ENCODE data around the gene ECE2. TPM values are rescaled to one million over a fixed set of nuclear protein-coding genes. Genes with fewer than 3 reads are reported as not detected.
"Not testable (repeated sequence)": the region's sequence is repeated elsewhere in the genome, so short reads cannot be mapped to it uniquely, and the experiment has no call there.

The ECE2 gene
- total and polyA plus RNA-seq, 5 experiments from 2014 or later, result not detected

DNA sequence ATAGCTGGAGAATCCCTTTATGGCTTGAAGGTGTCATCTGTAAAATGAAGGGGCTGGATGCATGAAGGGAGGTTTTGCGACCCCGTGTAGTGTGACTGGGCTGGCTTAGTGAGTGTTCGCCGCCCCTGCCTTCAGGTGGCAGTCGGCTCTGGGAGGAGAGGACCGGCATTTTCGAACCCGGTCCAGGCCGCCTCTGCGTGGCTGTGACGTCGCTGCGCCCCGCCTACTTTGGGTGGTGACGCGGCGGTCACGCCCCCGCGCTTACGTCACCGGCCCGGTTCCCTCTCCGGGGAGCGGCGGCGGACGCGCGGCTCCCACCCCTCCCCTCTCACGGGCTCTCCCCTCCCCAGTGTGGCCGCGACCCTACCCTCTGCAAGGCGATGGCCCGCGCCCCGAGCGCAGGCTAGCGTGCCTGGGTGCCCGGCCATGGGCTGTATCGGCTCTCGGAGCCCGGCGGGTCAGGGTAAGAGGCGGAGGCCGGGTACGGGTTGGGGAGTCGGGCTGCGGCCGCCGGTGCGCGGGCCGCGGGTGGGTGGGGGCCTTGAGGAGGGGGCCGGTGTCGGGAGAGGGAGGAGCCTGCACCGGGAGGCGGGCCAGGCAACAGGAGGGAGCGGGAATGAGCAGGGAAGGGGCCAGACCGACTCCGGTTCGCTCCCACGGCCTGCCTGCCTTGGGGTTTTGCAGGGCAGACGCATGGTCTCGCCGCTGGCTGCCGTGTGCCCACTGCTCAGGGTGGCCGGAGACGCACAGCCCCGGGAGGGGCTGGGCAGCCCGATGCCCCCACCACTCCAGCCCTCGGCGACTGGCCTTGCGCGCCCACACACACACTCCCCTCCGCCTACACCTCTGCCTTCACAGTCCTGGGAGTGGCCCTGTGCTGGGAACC is 60.1 kb downstream of the ECE2 start:
- H3K4me1 Mint-ChIP-seq, result peaks cover 23 to 44% (median 42%) of the 10 kb centered on the region in 4 donors
- POLR2A ChIA-PET, result no interaction called here
- H3K27ac Mint-ChIP-seq, result peak overlapping the region; percentile 83 to 99 (median 97)
- DNase-seq (peak; percentile 78 to 92 (median 90)), ATAC-seq (peak; percentile 75 to 77)
- peaks cover 0 to 40% (median 5%) of the 10 kb centered on the region in 3 donors for H3K36me3 Mint-ChIP-seq
- peak overlapping the region; percentile 80 to 96 (median 92) for H3K4me3 Mint-ChIP-seq
- H3K9me3 Mint-ChIP-seq, result no peaks in the 10 kb centered on the region
- no peaks in the 10 kb centered on the region for H3K27me3 Mint-ChIP-seq

DNA sequence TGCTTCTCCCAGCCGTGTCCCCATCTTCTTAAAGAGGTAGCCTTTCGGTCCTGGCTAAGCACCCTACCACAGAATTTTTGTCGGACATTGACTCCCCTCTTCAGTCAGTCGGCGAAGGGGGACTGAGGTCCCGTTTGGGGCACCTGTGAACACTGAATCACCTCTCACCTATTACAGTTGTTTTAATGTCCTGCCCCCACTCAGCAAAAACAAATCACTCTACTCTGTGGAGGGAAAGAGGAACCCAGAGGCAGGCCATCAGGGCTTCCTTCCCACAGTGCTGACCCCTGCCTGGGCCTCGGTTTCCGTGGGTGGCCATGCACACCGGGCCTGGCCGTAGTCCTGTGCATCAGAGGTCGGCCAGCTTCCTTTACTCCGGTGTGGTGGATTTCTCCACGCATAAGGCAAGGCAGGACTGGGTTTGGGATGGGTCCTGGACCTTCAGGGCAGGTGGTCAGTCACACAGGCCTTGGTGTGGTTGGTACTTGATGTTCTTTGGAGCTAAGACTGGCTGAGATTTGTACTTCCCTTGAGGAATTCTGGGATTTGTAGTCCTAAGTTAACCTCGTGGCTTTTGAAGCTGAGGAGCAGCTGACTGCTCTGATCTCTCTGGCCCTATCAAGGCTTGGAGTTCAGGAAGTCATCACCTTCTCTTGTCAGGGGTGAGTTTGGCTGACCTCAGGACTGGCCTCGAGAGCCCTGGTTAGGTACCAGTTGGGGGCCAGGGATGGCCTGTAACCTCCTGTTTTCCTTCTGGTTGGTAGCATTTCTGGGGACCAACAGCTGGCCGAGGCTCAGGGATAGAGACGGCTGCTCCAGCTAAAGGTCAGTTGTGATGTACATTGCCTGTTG is 61.0 kb downstream of the ECE2 start:
- Mint-ChIP-seq H3K4me1 (peaks cover 21 to 44% (median 42%) of the 10 kb centered on the region in 4 donors), H3K9me3 (no peaks in the 10 kb centered on the region), H3K27ac (peak overlapping the region; percentile 76 to 99 (median 94)), H3K27me3 (no peaks in the 10 kb centered on the region), H3K36me3 (peaks cover 0 to 32% (median 5%) of the 10 kb centered on the region in 3 donors), H3K4me3 (peak overlapping the region; percentile 80 to 96 (median 92))
- POLR2A ChIA-PET, result interaction anchor here (3.0 kb wide), 1 partner anchor 24 kb away, joined by 15 read pairs; the partner anchor contains the start of genes CLCN2 and POLR2H
- ATAC-seq (no peak), DNase-seq (no peak)

DNA sequence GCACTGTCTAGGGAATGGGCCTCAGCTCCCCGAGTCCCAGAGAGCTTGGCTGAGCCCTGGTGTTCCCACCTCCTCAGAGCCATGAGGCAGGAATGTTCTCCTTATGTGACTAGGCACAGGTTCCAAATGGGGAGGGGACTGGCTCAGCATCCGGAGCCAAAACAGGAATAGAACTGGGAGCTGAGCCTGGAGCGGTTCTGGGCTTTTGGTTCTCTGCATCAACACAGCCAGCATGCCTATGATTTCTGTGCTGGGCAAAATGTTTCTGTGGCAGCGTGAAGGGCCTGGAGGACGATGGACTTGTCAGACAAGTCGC is 61.5 kb downstream of the ECE2 start, which contains the start of gene FAM131A:
TSS of gene FAM131A (plus strand) at position 202 of the 316 bp plus-strand sequence. CDS start at position 233, 31 bp downstream.
- Mint-ChIP-seq H3K27me3 (no peaks in the 10 kb centered on the region), H3K36me3 (peaks cover 0 to 26% (median 5%) of the 10 kb centered on the region in 3 donors), H3K4me3 (peak within 1 kb of the TSS; percentile 80 to 96 (median 92)), H3K4me1 (peaks cover 21 to 44% (median 42%) of the 10 kb centered on the region in 4 donors), H3K27ac (peak within 1 kb of the TSS; percentile 76 to 99 (median 94)), H3K9me3 (no peaks in the 10 kb centered on the region)
- DNase-seq, result no peak
- POLR2A ChIA-PET, result interaction anchor here (3.0 kb wide), 1 partner anchor 24 kb away, joined by 15 read pairs; the partner anchor contains the start of genes CLCN2 and POLR2H
- no peak for ATAC-seq

DNA sequence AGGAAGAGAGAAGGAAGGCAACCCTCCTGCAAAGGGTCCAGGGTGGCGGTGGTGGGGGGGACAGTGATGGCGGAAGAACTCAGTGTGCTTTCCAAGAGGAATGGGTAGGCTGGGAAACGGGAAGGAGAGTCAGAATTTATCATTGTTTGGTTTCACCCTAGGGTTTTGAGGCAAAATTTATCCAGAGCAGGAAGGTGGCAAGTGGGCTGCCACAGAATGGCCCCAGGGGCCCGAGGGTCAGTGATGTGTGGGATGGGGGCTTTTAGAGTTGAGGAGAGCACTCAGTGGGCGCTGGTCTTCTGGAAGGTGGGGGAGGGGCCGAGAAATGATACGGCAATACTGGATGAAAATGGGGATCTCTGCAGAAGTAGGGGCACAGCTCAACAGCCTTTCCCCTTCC is 62.2 kb downstream of the ECE2 start:
- Mint-ChIP-seq H3K4me3 (peak overlapping the region; percentile 16 to 92 (median 60)), H3K27ac (peak overlapping the region in 5 of 10 donors; percentile 56 to 98 (median 95))
- no peak for ATAC-seq

DNA sequence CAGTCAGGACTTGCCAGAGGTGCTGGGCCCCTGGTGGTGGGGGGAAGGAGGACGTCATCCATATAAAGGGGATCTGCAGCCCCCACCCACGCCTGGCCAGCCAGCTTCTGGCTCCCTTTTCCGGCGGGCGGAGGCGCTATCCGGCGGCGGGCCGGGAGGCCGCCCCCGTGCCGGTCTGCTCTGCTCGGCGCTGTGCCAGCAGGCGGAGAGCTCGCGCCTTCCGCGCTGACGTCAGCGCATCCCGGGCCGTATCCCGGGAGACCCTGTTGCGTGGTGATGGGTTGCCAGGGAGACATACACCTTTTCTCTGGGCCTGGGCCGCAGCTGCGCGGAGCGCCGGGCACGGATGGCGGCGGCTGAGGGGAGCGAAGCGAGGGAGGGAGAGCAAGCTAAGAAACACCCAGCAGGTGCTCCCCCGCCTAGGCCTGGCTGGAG is 62.7 kb downstream of the ECE2 start:
- H3K27ac Mint-ChIP-seq, result peak overlapping the region in 3 of 10 donors; percentile 24 to 98 (median 97)
- ATAC-seq, result no peak
- peaks cover 19 to 43% (median 39%) of the 10 kb centered on the region in 4 donors for H3K4me1 Mint-ChIP-seq
- POLR2A ChIA-PET, result interaction anchor here (0.6 to 3.0 kb wide), 2 partner anchors 23 to 38 kb away, joined by 3 to 15 read pairs; partner anchors contain the start of genes CLCN2 and POLR2H
- DNase-seq, result peak in 2 of 10 donors; percentile 13 to 27
- peaks cover 0 to 22% (median 3%) of the 10 kb centered on the region in 3 donors for H3K36me3 Mint-ChIP-seq
- no peaks in the 10 kb centered on the region for H3K27me3 Mint-ChIP-seq
- H3K9me3 Mint-ChIP-seq, result no peaks in the 10 kb centered on the region
- H3K4me3 Mint-ChIP-seq, result peak overlapping the region in 4 of 10 donors; percentile 15 to 36 (median 30)

More for the DNA sequence above, 62.2 kb downstream of the ECE2 start:
- POLR2A ChIA-PET, result interaction anchor here (0.6 to 3.0 kb wide), 2 partner anchors 23 to 37 kb away, joined by 3 to 15 read pairs; partner anchors contain the start of genes CLCN2 and POLR2H
- Mint-ChIP-seq H3K36me3 (peaks cover 0 to 25% (median 3%) of the 10 kb centered on the region in 3 donors), H3K9me3 (no peaks in the 10 kb centered on the region), H3K27me3 (no peaks in the 10 kb centered on the region), H3K4me1 (peaks cover 19 to 44% (median 40%) of the 10 kb centered on the region in 4 donors)
- DNase-seq, result no peak

DNA sequence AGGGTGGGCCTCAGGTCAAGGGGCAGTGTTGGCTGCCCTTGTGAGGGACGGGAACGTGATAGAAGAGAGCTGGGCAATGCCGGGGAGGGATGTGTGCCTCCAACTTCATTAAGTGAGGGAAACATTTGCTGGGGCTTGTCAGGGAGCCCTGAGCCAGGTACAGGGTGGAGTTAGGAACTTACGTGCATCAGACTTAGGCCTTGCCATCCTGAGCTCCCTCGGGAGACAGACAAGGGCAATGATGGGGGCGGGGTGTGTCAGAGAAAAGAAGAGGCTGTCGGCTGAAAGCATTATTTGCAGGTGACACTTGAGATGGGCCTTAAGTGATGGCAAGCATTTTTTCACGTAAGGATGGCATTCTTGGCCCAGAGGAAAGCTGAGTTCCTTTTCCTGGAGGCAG is 63.2 kb downstream of the ECE2 start:
- POLR2A ChIA-PET, result interaction anchor here (3.0 kb wide), 1 partner anchor 22 kb away, joined by 15 read pairs; the partner anchor contains the start of genes CLCN2 and POLR2H
- Mint-ChIP-seq H3K4me1 (peaks cover 16 to 38% (median 35%) of the 10 kb centered on the region in 4 donors), H3K36me3 (peaks cover 0 to 17% (median 3%) of the 10 kb centered on the region in 3 donors), H3K4me3 (peak overlapping the region in 2 of 10 donors; percentile 15 to 33), H3K27me3 (no peaks in the 10 kb centered on the region), H3K9me3 (no peaks in the 10 kb centered on the region), H3K27ac (peak overlapping the region in 1 of 10 donors; percentile 32)
- no peak for DNase-seq
- no peak for ATAC-seq

DNA sequence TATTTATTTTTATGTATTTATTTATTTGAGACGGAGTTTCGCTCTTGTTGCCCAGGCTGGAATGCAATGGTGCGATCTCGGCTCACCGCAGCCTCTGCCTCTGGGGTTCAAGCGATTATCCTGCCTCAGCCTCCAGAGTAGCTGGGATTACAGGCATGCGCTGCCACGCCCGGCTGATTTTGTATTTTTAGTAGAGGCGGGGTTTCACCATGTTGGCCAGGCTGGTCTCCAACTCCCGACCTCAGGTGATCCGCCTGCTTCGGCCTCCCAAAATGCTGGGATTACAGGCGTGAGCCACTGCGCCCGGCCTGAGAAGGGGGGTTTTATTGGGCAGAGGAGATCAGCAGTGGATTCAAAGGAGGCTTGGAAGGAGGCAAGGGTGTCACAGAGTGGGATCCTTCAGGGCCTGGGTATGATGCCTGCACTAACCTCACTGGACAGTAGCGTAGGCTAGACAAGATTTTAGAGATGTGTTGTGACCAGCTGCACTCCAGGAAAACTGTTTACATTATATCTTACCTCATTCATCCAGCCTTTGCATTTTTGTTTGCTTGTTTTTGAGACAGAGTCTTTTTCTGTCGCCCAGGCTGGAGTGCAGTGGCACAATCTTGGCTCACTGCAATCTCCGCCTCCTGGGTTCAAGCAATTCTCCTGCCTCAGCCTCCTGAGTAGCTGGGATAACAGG is 63.8 kb downstream of the ECE2 start:
- H3K4me1 Mint-ChIP-seq, result peaks cover 15 to 32% (median 31%) of the 10 kb centered on the region in 4 donors
- POLR2A ChIA-PET, result interaction anchor here (3.0 kb wide), 1 partner anchor 21 kb away, joined by 15 read pairs; the partner anchor contains the start of genes CLCN2 and POLR2H
- not testable (repeated sequence) for ATAC-seq, H3K9me3 Mint-ChIP-seq, H3K27me3 Mint-ChIP-seq, H3K4me3 Mint-ChIP-seq, DNase-seq, H3K27ac Mint-ChIP-seq
- peaks cover 0 to 12% (median 3%) of the 10 kb centered on the region in 3 donors for H3K36me3 Mint-ChIP-seq

DNA sequence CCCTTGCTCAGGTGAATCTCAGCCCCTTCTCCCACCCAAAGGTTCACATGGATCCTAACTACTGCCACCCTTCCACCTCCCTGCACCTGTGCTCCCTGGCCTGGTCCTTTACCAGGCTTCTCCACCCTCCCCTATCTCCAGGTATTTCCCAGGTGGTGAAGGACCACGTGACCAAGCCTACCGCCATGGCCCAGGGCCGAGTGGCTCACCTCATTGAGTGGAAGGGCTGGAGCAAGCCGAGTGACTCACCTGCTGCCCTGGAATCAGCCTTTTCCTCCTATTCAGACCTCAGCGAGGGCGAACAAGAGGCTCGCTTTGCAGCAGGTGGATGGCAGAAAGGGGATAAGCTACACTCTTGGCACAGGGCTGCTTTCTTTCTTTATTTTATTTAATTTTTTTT is 66.1 kb downstream of the ECE2 start:
- peaks cover 13 to 19% (median 17%) of the 10 kb centered on the region in 4 donors for H3K4me1 Mint-ChIP-seq
- ATAC-seq, result no peak

More for the DNA sequence above, 66.1 kb downstream of the ECE2 start:
- Mint-ChIP-seq H3K36me3 (peaks cover 0 to 8% (median 3%) of the 10 kb centered on the region in 3 donors), H3K27ac (no peak overlapping the region), H3K4me3 (peak overlapping the region in 1 of 10 donors; percentile 45), H3K9me3 (no peaks in the 10 kb centered on the region), H3K27me3 (no peaks in the 10 kb centered on the region)
- POLR2A ChIA-PET, result no interaction called here
- DNase-seq, result no peak

Small RNAs within 50 kb of the gene (microRNA-seq; reads per million reads assigned to microRNA genes)
- not detected for gene MIR1224 (ENCODE audit: borderline microRNAs expressed)

Other genes starting within 250 kb of the ECE2 start
- not detected for gene HTR3D, start 244.3 kb upstream of the ECE2 start, total RNA-seq
- not detected for gene HTR3D, start 244.3 kb upstream of the ECE2 start, polyA plus RNA-seq
- not detected for gene HTR3C, start 223.0 kb upstream of the ECE2 start, total RNA-seq
- not detected for gene HTR3C, start 223.0 kb upstream of the ECE2 start, polyA plus RNA-seq
- gene HTR3E, start 179.0 kb upstream of the ECE2 start, total RNA-seq, result not detected
- gene HTR3E, start 179.0 kb upstream of the ECE2 start, polyA plus RNA-seq, result not detected
- 10 to 100 TPM; 87.2 to 93.5 TPM for gene EIF2B5, start 140.7 kb upstream of the ECE2 start, total RNA-seq
- gene EIF2B5, start 140.7 kb upstream of the ECE2 start, polyA plus RNA-seq, result 10 to 100 TPM; 45.8 to 66.6 (median 54.5) TPM
- 10 to 100 TPM; 44.2 to 50.4 TPM for gene DVL3, start 120.6 kb upstream of the ECE2 start, total RNA-seq
- gene DVL3, start 120.6 kb upstream of the ECE2 start, polyA plus RNA-seq, result 10 to 100 TPM in 1 of 3 donors, 1 to 10 TPM in 2; 3.0 to 10.8 (median 9.1) TPM
- gene AP2M1, start 101.2 kb upstream of the ECE2 start, total RNA-seq, result 100 to 1,000 TPM; 181 to 193 TPM
- 100 to 1,000 TPM; 210 to 271 (median 234) TPM for gene AP2M1, start 101.2 kb upstream of the ECE2 start, polyA plus RNA-seq
- gene ABCF3, start 89.8 kb upstream of the ECE2 start, total RNA-seq, result 100 to 1,000 TPM; 126 to 128 TPM
- gene ABCF3, start 89.8 kb upstream of the ECE2 start, polyA plus RNA-seq, result 10 to 100 TPM; 35.2 to 56.3 (median 37.6) TPM
- under 1 TPM in 1 of 2 experiments, not detected in 1; 0.41 TPM for gene VWA5B2, start 46.4 kb upstream of the ECE2 start, total RNA-seq
- gene VWA5B2, start 46.4 kb upstream of the ECE2 start, polyA plus RNA-seq, result under 1 TPM in 2 of 3 donors, not detected in 1; 0.12 to 0.23 TPM
- gene ALG3, start 27.1 kb upstream of the ECE2 start, total RNA-seq, result 10 to 100 TPM; 37.7 to 45.3 TPM
- 10 to 100 TPM; 47.6 to 68.6 (median 49.8) TPM for gene ALG3, start 27.1 kb upstream of the ECE2 start, polyA plus RNA-seq
- 1 to 10 TPM; 1.4 to 1.8 TPM for gene EEF1AKMT4, start 26.4 kb upstream of the ECE2 start, total RNA-seq
- gene EEF1AKMT4, start 26.4 kb upstream of the ECE2 start, polyA plus RNA-seq, result 1 to 10 TPM; 3.4 to 4.0 (median 3.5) TPM
- gene CAMK2N2, start 14.5 kb upstream of the ECE2 start, total RNA-seq, result not detected
- gene CAMK2N2, start 14.5 kb upstream of the ECE2 start, polyA plus RNA-seq, result not detected
- gene PSMD2, start 23.2 kb downstream of the ECE2 start, total RNA-seq, result 100 to 1,000 TPM; 135 to 150 TPM
- gene PSMD2, start 23.2 kb downstream of the ECE2 start, polyA plus RNA-seq, result 100 to 1,000 TPM; 167 to 183 (median 178) TPM
- gene EIF4G1, start 38.6 kb downstream of the ECE2 start, total RNA-seq, result 100 to 1,000 TPM; 220 to 229 TPM
- gene EIF4G1, start 38.6 kb downstream of the ECE2 start, polyA plus RNA-seq, result 10 to 100 TPM; 13.6 to 44.6 (median 21.1) TPM
- 1 to 10 TPM; 7.7 to 9.0 TPM for gene FAM131A, start 61.6 kb downstream of the ECE2 start, total RNA-seq
- 1 to 10 TPM in 2 of 3 donors, under 1 TPM in 1; 0.98 to 1.8 (median 1.0) TPM for gene FAM131A, start 61.6 kb downstream of the ECE2 start, polyA plus RNA-seq
- gene CLCN2, start 85.6 kb downstream of the ECE2 start, total RNA-seq, result 1 to 10 TPM; 5.2 to 6.3 TPM
- gene CLCN2, start 85.6 kb downstream of the ECE2 start, polyA plus RNA-seq, result 1 to 10 TPM in 1 of 3 donors, under 1 TPM in 2; 0.12 to 1.1 (median 0.28) TPM
- 10 to 100 TPM; 58.2 to 60.9 TPM for gene POLR2H, start 85.7 kb downstream of the ECE2 start, total RNA-seq
- 10 to 100 TPM; 58.0 to 81.6 (median 68.0) TPM for gene POLR2H, start 85.7 kb downstream of the ECE2 start, polyA plus RNA-seq
- gene THPO, start 102.2 kb downstream of the ECE2 start, total RNA-seq, result not detected
- gene THPO, start 102.2 kb downstream of the ECE2 start, polyA plus RNA-seq, result not detected
- not detected for gene CHRD, start 104.0 kb downstream of the ECE2 start, total RNA-seq
- gene CHRD, start 104.0 kb downstream of the ECE2 start, polyA plus RNA-seq, result not detected